Mammary epithelial cell (primary cell): ENCODE measurements around the gene STUB1.

Source experiments
- EZH2 ChIP-seq: IDR thresholded peaks from 2 replicates; pipeline ENCODE4 v1.6.1; 2012; ENCODE audit warnings: low read length, inconsistent platforms, borderline replicate concordance
- TF ChIP-seq, protein P1 (sequence below), 2 donors: IDR thresholded peaks in 1 of 2; conservative IDR thresholded peaks in 1 of 2; 2 replicates each; pipeline ENCODE4 v1.5.1; 2011 to 2012; ENCODE audit warnings: inconsistent platforms in 2 of 2, low read length in 2 of 2, mild to moderate bottlenecking in 2 of 2, control low read depth in 1 of 2, low read depth in 1 of 2; ENCODE audit not compliant: insufficient read depth in 1 of 2; ENCODE audit errors: extremely low read depth in 1 of 2

DNA sequence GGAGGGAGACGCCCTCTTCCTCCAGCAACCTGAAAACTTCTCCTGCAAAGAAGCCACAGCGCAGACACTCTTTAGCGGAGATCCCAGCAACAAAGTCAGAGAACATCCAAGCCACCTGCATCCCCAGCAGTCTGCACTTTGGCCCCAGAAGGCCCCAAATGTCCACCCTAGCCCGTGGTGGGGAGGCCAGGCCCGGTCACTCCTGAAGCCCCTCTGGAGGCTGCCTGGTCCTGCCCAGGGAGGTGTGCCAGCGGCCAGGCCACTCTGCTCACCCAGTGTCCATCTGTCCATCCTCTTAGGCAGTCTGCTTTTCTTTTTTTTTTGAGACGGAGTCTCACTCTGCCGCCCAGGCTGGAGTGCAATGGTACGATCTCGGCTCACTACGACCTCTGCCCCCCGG lies 52.1 kb downstream of the STUB1 start:
- TF ChIP-seq, protein P1, sequence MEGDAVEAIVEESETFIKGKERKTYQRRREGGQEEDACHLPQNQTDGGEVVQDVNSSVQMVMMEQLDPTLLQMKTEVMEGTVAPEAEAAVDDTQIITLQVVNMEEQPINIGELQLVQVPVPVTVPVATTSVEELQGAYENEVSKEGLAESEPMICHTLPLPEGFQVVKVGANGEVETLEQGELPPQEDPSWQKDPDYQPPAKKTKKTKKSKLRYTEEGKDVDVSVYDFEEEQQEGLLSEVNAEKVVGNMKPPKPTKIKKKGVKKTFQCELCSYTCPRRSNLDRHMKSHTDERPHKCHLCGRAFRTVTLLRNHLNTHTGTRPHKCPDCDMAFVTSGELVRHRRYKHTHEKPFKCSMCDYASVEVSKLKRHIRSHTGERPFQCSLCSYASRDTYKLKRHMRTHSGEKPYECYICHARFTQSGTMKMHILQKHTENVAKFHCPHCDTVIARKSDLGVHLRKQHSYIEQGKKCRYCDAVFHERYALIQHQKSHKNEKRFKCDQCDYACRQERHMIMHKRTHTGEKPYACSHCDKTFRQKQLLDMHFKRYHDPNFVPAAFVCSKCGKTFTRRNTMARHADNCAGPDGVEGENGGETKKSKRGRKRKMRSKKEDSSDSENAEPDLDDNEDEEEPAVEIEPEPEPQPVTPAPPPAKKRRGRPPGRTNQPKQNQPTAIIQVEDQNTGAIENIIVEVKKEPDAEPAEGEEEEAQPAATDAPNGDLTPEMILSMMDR (conservative IDR thresholded peaks at IDR 0.05 in 1 of 2, IDR thresholded peaks at IDR 0.05 in 1 of 2; ENCODE audit: extremely low read depth in 1 of 2, insufficient read depth in 1 of 2, low read depth in 1 of 2, low read length in 2 of 2): no peak
- TF ChIP-seq EZH2: no peak
